Measurements from ENCODE around the gene EXOC7.
"Not testable (repeated sequence)": the region's sequence is repeated elsewhere in the genome, so short reads cannot be mapped to it uniquely, and the experiment has no call there.

Gene EXOC7

DNA sequence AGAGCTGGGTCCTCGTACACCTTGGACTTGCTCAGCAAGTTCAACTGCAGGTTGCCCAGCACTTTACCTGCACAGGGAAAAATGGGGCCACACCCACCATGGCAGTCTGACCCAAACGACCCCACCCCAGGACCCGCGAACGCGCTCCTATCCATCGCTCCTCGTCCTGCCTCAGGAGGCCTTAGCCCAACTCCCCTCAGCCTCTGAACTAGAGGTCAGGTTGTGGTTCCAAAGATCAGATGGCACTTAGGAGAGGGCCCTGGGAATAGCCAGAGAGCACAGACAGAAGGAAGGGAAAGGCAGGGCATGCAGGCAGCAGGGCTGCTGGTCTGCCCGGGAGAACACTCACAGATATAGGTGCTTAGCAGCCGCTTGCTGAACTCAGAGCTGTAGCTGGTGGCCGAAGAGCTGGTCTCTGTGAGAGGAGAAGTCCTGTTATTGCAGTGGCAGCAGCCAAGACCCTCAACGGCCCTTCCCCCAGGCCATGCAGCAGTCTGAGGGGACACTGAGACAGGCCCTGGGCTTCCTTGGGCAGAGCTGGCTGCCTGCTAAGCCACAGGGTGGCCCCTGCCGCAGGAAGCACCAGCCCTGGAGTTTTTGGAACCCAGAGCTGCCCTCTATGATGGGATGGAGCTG is 17.7 kb downstream of the EXOC7 start:
- DNase-seq: no peak

DNA sequence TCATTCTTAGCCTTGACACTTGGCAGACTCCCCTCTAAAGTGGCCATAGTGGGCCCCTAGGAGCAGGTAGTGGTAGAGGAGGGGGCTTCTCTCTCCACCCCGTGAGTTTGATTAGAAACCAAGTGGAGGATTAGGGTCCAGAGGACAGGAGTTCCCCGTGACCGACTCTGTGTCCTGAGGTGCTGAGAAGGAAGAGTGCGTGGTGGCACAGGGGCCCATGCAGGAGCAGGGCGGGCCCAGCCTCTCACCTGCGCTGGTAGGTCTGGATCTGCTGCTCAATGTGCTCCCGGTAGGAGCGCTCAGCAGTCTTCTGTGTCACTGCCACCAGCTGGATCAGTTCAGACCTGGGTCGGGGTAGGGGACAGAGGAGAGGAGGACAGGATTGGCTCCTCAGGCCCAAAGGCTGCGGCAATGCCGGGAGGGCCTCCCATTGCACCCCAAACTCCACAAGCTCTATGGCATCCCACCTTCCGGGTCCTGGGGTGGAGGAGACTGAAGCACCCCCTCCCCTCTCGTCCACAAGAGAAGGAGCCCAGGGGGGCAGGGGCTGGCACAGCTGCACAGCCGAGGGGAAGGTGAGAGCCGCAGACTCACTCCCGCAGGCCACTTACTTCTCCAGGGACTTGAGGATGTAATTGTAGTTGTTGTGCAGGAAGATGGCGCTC is 18.4 kb downstream of the EXOC7 start:
- DNase-seq: no peak

DNA sequence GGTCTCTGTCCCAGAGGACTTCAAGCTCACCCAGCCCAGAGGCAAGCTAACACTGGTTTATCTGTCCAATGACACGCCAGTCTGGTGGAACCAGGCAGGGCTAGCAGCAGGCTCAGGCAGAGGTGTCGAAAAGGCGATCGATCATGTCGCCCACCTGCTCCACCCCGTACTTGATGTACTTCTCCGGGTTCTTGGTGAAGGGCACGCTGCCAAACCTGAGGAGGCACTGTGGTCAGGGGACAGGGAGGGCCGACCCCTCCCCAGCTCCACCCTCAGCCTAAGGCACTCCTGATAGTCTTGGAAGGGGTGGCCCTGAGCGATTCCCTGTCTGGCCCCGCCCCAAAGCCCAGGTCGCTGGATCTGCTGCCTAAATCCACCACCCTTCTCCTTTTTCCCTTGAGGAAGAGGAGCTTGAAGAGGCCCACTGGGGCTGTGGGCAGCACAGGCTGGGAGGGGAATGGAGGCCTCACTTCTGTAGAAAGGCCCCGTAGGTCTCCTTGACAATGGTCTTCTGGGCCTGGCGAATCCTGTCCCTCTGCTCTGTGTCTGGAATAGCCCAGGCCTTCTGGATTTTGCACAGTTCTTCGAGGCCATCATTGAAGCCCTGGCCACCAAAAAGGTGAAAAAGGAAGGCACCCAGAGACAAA is 19.9 kb downstream of the EXOC7 start:
- DNase-seq: no peak

DNA sequence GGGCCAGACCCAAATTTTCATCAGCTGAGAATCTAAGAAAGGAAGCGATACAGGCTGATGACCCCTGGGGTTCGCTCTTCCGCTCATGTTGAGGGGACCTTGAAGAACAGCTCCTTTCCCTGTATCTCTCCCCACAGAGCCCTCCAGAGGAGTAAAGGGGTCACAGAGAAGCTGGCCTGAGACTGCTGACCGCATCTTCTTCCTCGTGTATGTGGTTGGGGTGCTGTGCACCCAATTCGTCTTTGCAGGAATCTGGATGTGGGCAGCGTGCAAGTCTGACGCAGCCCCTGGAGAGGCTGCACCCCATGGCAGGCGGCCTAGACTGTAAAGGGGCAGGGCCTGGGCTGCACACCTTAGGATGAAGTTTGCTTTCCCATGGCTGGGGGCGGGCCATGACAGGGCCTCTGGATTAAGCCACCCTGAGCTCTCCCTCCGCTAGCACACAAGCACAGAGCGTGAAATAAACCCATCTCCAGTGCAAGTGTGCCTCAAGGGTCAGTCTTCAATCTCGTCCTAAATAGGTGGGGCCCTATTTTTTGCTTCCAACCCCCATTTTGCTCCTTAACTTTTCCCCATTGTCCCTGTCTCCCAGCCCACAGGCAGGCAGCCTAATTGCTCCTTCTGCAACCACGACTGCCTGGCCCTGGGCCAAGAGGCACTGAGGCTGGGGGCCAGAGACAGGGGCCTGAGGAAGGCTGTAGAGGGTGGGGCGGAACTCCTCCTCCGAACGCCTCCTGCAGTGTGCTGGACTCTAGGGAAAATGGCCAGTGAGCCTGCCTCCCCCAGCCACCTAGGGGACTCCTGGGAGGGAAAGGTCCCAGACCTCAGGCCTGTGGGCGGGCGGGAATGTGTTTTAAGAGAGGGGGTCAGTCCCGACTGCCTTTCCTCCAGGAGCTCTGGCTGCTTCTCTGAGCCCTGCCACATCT is 21.0 kb downstream of the EXOC7 start:
- no peak for DNase-seq

DNA sequence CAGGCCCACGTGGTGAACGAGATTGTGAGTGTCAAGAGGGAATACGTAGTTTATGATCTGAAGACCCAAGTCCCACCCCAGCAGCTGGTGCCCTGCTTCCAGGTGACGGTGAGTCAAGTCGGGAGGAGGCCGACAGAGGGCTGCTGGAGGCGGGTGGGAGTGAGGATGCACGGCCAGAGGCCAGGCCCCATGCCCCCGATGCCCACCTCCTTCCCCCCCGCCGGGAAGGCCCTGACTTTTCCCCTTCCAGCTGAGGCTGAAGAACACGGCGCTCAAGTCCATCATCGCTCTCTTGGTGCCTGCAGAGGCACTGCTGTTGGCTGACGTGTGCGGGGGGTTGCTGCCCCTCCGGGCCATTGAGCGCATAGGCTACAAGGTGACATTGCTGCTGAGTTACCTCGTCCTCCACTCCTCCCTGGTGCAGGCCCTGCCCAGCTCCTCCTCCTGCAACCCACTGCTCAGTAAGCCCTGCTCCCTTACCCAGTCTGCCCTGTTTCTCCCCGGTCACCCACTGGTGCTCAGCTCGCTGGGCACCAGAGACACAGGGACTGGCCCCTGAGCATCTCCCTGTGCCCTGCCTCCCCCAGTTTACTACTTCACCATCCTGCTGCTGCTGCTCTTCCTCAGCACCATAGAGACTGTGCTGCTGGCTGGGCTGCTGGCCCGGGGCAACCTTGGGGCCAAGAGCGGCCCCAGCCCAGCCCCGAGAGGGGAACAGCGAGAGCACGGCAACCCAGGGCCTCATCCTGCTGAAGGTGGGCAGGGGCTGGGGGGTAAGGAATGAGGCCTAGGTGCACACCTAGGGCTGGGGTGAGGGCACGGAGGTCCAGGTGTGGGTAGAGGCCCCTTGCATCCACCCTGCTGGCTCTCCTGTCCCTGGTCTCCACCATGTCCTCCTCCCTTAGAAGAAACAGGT is 22.0 kb downstream of the EXOC7 start:
- no peak for DNase-seq

DNA sequence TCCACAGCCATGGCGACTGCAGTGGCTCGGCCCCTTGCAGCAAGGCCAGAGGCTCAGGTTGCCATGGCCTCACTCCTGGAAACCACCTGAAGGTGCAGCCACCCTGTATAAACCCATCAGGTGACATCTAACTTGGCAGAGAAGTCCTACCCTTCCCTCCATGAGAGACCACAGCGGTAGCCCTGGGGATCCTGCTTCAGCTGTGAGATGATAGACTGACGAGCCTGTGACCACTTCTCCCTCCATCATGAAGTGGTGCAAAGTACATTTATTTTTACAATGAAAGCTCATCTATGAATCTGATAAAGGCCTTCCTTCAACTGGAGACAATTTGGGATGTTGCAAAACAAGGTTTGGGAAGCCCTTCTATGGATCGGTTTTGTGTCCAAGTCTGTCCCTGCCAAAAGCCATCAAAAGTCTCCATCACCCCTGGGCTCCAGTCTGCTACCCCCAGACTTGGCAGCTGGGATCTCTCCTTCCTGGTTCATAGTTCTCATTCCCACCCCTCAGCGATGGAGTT is 22.8 kb downstream of the EXOC7 start:
- DNase-seq: no peak

DNA sequence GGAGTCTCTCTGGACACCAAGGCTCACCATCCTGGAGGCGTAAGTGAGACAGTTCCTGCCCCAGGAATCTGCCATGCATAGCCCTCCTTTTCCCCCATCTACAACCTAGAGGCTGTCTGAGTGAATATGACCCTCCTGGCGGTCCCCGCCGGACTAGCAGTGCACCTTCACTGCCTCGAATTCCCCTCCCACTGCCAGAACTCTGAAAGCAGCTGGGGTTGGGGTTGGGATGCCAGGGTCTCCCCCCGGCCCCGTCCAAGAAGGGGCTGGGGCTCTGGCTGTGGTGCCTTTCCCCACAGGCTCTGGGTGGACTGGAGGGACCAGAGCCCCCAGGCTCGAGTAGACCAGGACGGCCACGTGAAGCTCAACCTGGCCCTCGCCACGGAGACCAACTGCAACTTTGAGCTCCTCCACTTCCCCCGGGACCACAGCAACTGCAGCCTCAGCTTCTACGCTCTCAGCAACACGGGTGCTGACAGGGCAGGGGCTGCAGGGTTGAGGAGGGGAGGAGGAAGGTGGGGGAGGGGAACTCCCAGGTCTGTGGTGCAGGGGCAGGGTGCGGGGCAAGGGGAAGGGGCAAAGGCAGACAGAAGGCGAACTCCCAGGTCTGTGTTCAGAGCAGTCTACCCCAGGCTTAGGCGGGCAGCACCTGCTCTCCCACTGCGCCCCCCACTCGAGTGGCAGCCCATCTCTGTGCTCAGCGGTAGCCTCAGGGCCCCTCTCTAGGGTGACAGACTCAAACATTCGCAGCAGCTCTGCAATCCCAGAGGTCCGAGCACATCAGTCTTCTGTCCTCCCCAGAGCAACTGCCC is 23.4 kb downstream of the EXOC7 start:
- DNase-seq: no peak

DNA sequence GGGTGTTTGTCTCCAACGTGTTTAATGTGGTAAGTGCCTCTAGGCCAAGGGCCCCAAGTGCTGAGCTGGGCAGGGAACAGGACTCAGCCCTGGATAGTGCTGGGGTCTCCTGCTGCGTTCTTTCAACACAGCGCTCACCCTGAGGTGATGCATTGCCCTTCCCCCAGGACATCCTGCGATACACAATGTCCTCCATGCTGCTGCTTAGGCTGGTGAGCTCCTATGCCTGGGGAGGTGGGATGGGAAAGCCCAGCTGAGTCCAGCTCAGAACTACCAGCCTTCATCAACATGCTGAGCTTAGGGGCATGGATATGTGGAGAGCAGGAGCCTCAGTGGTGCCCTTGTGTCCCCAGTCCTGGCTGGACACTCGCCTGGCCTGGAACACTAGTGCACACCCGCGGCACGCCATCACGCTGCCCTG is 24.0 kb downstream of the EXOC7 start:
- no peak for DNase-seq

DNA sequence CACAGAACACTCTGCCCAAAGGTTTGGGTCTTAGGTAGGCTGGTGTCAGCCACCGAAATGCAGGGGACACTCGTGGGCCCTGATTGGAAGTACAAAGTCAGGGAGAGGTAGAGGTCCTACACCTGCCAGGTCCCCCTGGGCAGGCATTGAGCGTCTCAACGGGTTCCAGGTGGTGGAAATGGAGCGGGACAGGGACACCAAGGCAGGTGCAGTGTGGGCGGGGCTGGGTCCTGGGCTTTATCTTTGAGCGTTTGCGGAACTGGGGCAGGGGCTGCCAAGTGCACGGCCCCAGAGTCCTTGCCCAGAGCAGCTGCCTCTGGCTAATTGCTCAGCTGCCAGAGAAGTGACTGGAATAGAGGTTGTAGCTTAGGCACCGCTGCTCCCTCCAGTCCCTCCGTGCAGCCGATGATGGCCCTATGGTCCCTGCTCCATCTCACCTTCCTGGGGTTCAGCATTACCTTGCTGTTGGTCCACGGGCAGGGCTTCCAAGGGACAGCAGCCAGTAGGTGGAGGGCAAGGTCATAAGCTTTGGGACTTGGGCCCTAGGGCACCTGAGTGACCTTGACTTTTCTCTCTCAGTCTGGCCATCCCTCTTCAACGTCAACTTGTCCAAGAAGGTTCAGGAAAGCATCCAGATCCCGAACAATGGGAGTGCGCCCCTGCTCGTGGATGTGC is 24.6 kb downstream of the EXOC7 start, which contains the start of gene ZACN:
TSS of gene ZACN (plus strand) at position 323 of the 675 bp plus-strand sequence. CDS start at position 406, 83 bp downstream.
- DNase-seq: no peak

DNA sequence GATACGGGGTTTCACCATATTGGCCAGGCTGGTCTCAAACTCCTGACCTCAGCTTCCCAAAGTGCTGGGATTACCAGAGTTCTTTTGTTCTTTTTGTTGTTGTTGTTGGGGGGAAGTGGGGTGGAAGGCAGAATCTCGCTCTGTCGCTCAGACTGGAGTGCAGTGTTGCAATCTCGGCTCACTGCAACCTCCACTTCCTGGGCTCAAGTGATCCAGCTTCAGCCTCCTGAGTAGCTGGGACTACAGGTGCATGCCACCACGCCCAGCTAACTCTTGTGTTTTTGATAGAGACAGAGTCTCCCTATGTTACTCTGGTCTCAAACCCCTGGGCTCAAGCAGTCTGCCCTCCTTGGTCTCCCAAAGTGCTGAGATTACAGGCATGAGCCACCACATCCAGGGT is 25.2 kb downstream of the EXOC7 start:
- not testable (repeated sequence) for DNase-seq

DNA sequence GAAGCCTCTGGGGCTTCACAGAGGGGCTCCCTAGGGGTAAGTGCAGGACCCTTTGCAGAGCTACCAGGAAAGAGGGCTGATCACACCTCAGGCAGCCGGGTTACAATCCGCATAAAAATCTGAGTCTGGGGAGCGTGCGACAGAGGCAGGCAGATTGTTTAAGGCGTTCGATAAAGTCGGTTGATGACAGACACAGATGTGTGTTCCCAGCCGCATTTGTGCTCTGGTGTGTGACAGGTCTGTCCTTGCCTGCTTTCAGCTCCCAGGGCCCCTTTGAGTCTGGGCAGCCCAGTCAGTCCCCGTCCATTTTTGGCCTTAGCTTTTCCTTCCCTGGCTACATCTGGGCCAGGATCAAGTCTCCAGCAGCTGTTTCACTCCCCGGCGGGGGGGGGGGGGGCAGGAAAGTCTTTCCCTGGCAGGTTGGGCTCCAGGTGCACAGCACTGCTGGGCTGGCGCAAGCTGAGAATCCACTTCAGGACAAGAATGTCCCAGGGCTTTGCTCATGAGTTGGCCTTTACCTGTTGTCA is 25.9 kb downstream of the EXOC7 start:
- DNase-seq: no peak

DNA sequence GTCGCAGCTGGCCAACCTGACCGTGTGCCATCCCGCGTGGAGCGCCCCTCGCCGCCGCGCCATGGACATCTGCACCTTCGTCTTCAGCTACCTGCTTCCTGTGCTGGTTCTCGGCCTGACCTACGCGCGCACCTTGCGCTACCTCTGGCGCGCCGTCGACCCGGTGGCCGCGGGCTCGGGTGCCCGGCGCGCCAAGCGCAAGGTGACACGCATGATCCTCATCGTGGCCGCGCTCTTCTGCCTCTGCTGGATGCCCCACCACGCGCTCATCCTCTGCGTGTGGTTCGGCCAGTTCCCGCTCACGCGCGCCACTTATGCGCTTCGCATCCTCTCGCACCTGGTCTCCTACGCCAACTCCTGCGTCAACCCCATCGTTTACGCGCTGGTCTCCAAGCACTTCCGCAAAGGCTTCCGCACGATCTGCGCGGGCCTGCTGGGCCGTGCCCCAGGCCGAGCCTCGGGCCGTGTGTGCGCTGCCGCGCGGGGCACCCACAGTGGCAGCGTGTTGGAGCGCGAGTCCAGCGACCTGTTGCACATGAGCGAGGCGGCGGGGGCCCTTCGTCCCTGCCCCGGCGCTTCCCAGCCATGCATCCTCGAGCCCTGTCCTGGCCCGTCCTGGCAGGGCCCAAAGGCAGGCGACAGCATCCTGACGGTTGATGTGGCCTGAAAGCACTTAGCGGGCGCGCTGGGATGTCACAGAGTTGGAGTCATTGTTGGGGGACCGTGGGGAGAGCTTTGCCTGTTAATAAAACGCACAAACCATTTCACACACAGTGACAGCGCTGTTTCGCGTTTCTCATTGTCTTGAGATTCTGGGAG is 26.6 kb downstream of the EXOC7 start:
- DNase-seq: no peak

DNA sequence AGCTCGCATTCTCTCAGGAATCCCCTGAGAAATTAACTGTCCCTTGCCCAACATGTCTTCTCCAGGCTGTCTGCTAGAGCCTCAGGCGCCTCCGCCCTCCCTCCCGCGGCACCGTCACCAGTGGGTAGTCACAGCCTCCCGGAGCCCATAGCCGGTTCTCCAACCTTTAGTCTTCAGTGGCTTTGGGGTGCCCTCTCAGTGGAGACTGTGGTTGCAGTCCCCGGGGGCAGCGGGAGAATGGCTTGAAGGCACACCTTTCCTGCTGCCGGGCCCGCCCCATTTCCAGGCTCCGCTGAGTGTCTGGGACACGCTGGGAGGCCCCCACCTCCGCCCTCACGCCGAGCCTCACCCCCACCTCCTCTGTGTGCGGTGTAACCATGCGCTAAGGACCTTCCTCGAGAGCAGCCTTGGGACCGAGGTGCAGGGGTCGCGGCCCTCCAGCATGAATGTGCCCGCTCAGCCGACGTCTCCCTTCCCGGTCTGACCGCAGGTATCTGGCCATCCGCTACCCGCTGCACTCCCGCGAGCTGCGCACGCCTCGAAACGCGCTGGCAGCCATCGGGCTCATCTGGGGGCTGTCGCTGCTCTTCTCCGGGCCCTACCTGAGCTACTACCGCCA is 27.3 kb downstream of the EXOC7 start:
- DNase-seq: no peak

DNA sequence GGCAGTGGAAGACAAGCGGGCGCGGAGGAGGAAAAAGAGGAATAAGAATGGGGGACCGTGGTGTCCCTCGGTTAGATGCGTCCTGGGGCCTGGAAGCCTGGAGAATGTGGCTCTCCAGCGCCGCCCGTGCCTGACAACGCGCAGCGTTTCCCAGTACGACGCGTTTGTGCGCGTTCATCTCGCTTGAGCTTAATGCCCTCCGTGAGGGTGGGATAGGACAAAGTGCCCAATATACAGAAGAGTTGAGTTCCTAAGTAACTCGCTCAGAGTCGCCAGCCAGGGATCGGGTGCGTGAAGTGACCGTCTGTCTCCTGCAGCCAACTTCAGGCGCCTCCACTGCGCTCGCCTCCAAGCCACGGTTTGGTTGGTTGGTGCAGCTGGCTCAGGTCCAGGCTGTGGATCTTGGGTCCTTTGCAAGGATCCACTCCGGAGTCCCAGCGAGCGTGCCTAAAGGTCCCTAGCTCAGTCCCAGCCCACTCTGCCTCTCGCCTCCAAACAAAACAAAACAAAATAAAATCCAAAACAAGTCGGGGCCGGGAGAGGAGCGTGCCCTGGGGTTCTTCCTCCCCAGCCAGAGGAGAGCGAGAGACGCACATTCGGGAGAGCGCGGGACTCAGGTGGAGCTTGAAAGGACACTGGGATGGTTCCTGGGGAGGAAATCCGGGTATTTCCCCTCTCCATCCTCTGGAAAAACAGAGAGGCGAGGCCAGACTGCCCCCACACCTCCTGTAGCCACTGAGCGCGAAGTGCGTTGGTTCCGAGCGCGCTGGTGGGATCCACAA is 28.0 kb downstream of the EXOC7 start:
- no peak for DNase-seq

DNA sequence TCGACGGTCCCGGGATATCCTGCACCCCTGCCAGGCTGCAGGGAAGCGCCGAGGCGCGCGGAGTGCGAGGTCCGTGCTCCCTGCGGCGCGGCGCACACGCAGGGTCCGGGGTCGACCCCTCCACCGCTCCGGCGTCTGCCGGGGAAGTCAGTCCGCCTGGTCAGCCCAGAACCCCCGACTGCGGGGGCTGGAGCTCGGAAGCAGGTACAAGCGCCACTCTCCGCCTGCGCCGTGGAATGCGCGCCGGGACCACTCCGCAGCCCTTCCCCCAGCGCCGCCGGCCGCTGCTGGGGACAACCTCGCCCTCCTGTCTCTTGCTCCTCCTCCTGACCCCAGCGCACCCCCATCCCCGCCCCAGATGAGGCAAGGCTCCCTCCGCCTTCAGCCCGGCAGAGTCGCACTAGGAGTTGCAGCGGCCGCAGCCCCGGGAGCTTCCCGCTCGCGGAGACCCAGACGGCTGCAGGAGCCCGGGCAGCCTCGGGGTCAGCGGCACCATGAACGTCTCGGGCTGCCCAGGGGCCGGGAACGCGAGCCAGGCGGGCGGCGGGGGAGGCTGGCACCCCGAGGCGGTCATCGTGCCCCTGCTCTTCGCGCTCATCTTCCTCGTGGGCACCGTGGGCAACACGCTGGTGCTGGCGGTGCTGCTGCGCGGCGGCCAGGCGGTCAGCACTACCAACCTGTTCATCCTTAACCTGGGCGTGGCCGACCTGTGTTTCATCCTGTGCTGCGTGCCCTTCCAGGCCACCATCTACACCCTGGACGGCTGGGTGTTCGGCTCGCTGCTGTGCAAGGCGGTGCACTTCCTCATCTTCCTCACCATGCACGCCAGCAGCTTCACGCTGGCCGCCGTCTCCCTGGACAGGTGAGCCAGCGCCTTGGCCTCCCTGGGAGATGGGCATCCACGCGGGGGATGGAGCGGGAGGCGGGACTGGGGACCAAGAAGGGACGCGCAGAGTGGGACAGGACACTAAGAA is 28.9 kb downstream of the EXOC7 start, which contains the start of gene GALR2:
TSS of gene GALR2 (plus strand) at position 392 of the 974 bp plus-strand sequence. CDS start at position 495, 103 bp downstream.
- no peak for DNase-seq

DNA sequence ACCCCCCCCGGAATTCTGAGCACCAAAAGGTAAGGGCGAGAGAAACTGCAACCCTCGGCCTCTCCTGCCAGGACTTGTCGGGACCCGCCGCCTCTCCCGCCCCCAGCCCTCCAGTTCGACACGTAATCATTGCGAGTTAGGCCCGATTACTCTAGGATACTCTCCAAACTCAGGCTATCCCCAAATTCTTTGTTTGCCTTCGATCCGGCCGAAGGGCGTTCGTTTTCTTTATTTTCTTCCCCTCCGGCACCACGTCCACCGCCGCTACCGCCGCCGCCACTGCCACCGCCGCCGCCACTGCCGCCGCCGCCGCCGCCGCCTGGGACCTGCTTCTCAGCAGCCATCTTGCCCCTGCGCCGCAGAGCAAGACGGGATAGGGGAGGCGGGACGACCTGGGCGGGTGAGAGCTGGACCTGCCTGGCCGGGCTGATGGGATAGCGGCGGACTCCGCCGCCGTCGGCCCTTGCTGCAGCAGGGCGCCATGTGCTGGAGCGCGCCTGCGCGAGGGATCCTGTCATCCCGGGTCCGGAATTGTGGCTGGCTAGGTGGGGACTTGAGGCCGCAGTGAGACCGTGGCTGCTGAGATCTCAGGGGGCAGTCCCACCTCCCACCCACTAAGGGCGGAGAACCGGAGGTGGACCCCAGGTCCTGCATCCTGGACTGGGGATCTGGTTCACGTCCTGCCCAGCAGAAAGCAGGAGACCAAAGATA is 31.3 kb downstream of the EXOC7 start, which contains the start of gene SRP68:
TSS of gene SRP68 (minus strand) at position 370 of the 711 bp plus-strand sequence. CDS start at position 344, 26 bp downstream.
- DNase-seq: peak; percentile 74 to 95
